ENCODE data around the gene HS6ST1. TPM values are rescaled to one million over a fixed set of nuclear protein-coding genes. Genes with fewer than 3 reads are reported as not detected.

HS6ST1 gene
- total and polyA plus RNA-seq, 9 donors, result 12.9 to 62.5 (median 45.3) TPM

DNA sequence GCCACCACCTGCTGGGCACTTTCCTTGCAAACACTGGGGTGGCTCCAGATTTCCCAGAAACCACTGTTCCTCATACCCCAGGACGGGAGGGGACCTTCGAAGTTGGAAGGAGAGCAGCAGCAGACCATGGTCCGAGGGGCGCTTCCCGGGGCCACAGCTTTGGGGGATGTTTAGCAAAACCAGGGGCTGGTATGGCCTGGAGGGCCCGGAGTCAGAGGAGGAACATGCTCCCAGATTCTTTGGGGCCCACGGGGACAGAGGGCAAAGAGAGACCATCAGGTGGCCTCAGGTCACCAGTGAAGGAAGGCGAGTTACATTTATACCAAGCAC is 25.3 kb downstream of the HS6ST1 start:
- intact Hi-C loops (cut with DNase I), result no loop called here
- peak in 1 of 5 donors; percentile 14 for DNase-seq
- no peaks in the 10 kb centered on the region for H3K27me3 ChIP-seq
- H3K4me3 ChIP-seq, result no peak overlapping the region
- TF ChIP-seq EP300 (IDR thresholded peaks at IDR 0.05), result no peak
- TF ChIP-seq, protein P1, sequence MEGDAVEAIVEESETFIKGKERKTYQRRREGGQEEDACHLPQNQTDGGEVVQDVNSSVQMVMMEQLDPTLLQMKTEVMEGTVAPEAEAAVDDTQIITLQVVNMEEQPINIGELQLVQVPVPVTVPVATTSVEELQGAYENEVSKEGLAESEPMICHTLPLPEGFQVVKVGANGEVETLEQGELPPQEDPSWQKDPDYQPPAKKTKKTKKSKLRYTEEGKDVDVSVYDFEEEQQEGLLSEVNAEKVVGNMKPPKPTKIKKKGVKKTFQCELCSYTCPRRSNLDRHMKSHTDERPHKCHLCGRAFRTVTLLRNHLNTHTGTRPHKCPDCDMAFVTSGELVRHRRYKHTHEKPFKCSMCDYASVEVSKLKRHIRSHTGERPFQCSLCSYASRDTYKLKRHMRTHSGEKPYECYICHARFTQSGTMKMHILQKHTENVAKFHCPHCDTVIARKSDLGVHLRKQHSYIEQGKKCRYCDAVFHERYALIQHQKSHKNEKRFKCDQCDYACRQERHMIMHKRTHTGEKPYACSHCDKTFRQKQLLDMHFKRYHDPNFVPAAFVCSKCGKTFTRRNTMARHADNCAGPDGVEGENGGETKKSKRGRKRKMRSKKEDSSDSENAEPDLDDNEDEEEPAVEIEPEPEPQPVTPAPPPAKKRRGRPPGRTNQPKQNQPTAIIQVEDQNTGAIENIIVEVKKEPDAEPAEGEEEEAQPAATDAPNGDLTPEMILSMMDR (IDR thresholded peaks at IDR 0.05), result no peak
- TF ChIP-seq POLR2A (IDR thresholded peaks at IDR 0.05), result no peak
- peaks cover 7% of the 10 kb centered on the region for H3K4me1 ChIP-seq (ENCODE audit: insufficient read depth)
- no peaks in the 10 kb centered on the region for H3K36me3 ChIP-seq
- no peak overlapping the region for H3K27ac ChIP-seq
- H3K9me3 ChIP-seq, result no peaks in the 10 kb centered on the region
- WGBS, 3 donors, result 92 to 94% (median 94%) methylated on average over 8 of the region's 8 CpGs

- peaks cover 7% of the 10 kb centered on the region for H3K4me1 ChIP-seq (ENCODE audit: insufficient read depth)
- H3K27ac ChIP-seq, result no peak overlapping the region
- intact Hi-C loops (cut with DNase I), result no loop called here
- WGBS, 3 donors, result 82 to 86% (median 86%) methylated on average over 21 of the region's 21 CpGs
- H3K36me3 ChIP-seq, result no peaks in the 10 kb centered on the region
- H3K9me3 ChIP-seq, result no peaks in the 10 kb centered on the region
- TF ChIP-seq, protein P1 (IDR thresholded peaks at IDR 0.05), result no peak
- peak in 1 of 5 donors; percentile 19 for DNase-seq
- H3K4me3 ChIP-seq, result no peak overlapping the region
- H3K27me3 ChIP-seq, result no peaks in the 10 kb centered on the region
Observed at GRCh38 chr2:128292599-128293425, 25.9 kb downstream of the HS6ST1 start.

- peak in 1 of 5 donors; percentile 20 for DNase-seq
- intact Hi-C loops (cut with DNase I), result no loop called here
- Histone ChIP-seq H3K36me3 (no peaks in the 10 kb centered on the region), H3K4me1 (ENCODE audit: insufficient read depth) (peaks cover 10% of the 10 kb centered on the region), H3K4me3 (no peak overlapping the region), H3K27me3 (no peaks in the 10 kb centered on the region), H3K9me3 (no peaks in the 10 kb centered on the region), H3K27ac (no peak overlapping the region)
- TF ChIP-seq, protein P1 (IDR thresholded peaks at IDR 0.05), result no peak
- TF ChIP-seq POLR2A (IDR thresholded peaks at IDR 0.05) (no peak), EP300 (IDR thresholded peaks at IDR 0.05) (no peak)
- 93 to 95% (median 93%) methylated on average over 17 to 19 of the region's 19 CpGs for WGBS, 3 donors
Observed at GRCh38 chr2:128291844-128292598, 26.6 kb downstream of the HS6ST1 start.

DNA sequence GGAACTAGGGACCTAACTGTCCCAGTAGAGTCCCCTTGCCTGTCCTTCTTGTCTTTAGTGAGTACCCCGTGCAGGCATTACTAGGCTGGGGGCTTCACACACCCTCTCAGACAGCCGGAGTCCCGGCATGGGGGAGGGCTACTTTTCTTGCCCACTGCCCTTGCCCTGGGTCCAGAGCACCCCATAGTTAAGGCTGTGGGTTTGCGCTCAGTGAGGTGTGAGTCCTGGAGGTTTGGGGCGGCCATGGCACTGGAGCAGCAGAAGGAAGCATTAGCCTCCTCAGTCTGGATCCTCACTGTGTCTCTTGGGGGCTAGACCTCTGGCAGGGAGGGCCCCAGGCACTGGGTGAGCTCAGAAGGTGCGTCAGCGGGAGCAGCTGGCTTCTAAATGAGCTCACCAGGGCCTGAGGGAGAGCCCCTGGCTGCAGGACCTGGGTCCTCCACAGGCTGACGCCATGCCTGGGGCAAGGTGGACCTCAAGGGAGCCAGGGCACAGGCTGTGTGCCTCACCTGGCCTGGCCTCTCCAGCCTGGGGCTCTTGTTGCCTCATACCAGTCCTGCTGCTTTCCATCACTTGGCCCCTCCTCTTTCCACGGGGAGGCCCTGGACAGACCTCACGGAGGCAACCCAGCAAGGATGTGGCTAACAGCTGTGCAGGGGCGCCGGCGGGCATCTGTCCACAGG is 27.4 kb downstream of the HS6ST1 start:
- no peak overlapping the region for H3K27ac ChIP-seq

More for the DNA sequence above, 27.4 kb downstream of the HS6ST1 start:
- intact Hi-C loops (cut with DNase I), result no loop called here
- peaks cover 15% of the 10 kb centered on the region for H3K4me1 ChIP-seq (ENCODE audit: insufficient read depth)
- H3K4me3 ChIP-seq, result no peak overlapping the region
- TF ChIP-seq, protein P1 (IDR thresholded peaks at IDR 0.05), result no peak
- TF ChIP-seq EP300 (IDR thresholded peaks at IDR 0.05) (no peak), POLR2A (IDR thresholded peaks at IDR 0.05) (no peak)
- no peaks in the 10 kb centered on the region for H3K9me3 ChIP-seq
- WGBS, 3 donors, result 88 to 95% (median 94%) methylated on average over 13 of the region's 13 CpGs
- H3K36me3 ChIP-seq, result no peaks in the 10 kb centered on the region
- DNase-seq, result no peak
- no peaks in the 10 kb centered on the region for H3K27me3 ChIP-seq
